Ovary (tissue), 9 donors: ENCODE results near the gene WDR37. TPM values are rescaled to one million over a fixed set of nuclear protein-coding genes. Genes with fewer than 3 reads are reported as not detected.
"Not testable (repeated sequence)": the region's sequence is repeated elsewhere in the genome, so short reads cannot be mapped to it uniquely, and the experiment has no call there.

Experiments
- DNase-seq, 5 donors: peaks; one replicate each; pipeline ENCODE4 v3.0.0-alpha.2; 2019 to 2020
- H3K27ac ChIP-seq, 2 donors: fragments of 200-600 bp; one replicate each; pipeline versions ENCODE4 v1.5.1 to v1.8.0; 2019 to 2022
- H3K27me3 ChIP-seq: fragments of 200-600 bp; one replicate; pipeline ENCODE4 v1.8.0; 2022
- H3K36me3 ChIP-seq: fragments of 200-600 bp; sonication (generic); one replicate; pipeline ENCODE4 v1.5.1; 2019
- H3K4me1 ChIP-seq: one replicate; pipeline ENCODE4 v1.8.1; 2013; ENCODE audit warnings: mild to moderate bottlenecking, moderate library complexity; ENCODE audit not compliant: insufficient read depth
- H3K4me3 ChIP-seq: fragments of 200-600 bp; sonication (generic); one replicate; pipeline ENCODE4 v1.5.1; 2017
- H3K9me3 ChIP-seq, 2 donors: fragments of 200-600 bp in 1 of 2; sonication (generic) in 1 of 2; one replicate each; pipeline versions ENCODE4 v1.5.1 to v1.8.1; 2013 to 2019; ENCODE audit warnings: mild to moderate bottlenecking in 1 of 2, moderate library complexity in 1 of 2
- EP300 ChIP-seq: sonication (generic); formaldehyde crosslinking; IDR thresholded peaks from one replicate; pipeline ENCODE4 v1.6.1; 2017; ENCODE audit warnings: antibody characterized with exemption
- POLR2A ChIP-seq: fragments of 450-650 bp; IDR thresholded peaks from one replicate; pipeline ENCODE4 v1.6.1; 2017; ENCODE audit warnings: antibody characterized with exemption, mild to moderate bottlenecking, moderate library complexity
- WGBS, 3 donors: extraction: QIAGEN DNeasy Blood & Tissue Kit in 1 of 3; methylation state at CpG; one replicate each; pipeline versions ENCODE4 v1.1.5 to v1.1.7; 2013 to 2017; 5-methylcytosine and 5-hydroxymethylcytosine counted together
- intact Hi-C, 4 donors: fragments of 100-400 bp; cut with DNase I; formaldehyde crosslinking; loops; one replicate each; pipeline versions ENCODE4 v1.11.0 to v1.15.1; 2022 to 2023
- polyA plus RNA-seq, 2 donors: library from polyadenylated mRNA; stranded (reverse); fragments of 200-250 nt in 1 of 2; fragments of 350-450 nt in 1 of 2; fragmentation: Illumina TruSeq in 1 of 2; extraction: RNeasy Lipid Tissue Mini Kit (QIAGEN cat#74804) in 1 of 2; gene quantifications; one replicate each; pipeline ENCODE4 v1.2.3, GENCODE V29; 2013 to 2014
- total RNA-seq, 7 donors: library from RNA; depleted of rRNA in 2 of 7; stranded (reverse); fragments of >200 nt in 2 of 7; fragmentation: NEBNext Ultra II Directional in 3 of 7; extraction: Animal tissue kit (Norgen Biotek cat#: 25700) in 3 of 7; gene quantifications; one replicate each; pipeline versions ENCODE4 v1.1.0 to v1.2.4, GENCODE V29; 2016 to 2023
- TF ChIP-seq, protein P1 (sequence below), 3 donors: fragments of 450-650 bp in 2 of 3; fragments of 200-600 bp in 1 of 3; IDR thresholded peaks; one replicate each; pipeline versions ENCODE4 v1.5.1 to v1.8.0; 2016 to 2022; ENCODE audit warnings: antibody characterized with exemption in 3 of 3, mild to moderate bottlenecking in 1 of 3
- donor health status: DM: no; HTN: no; CAD: no; lungs with moderate emphysema.
- donor health status: DM: no; HTN: no; CAD: no.
- donor health status: Bipolar disorder and iron deficiency.
- donor health status: DM: yes; HTN: yes; CAD: no.
- donor health status: DM: no; HTN: no; CAD: no.
- donor health status: DM: yes; HTN: yes; CAD: no.

Gene WDR37
- total and polyA plus RNA-seq, 9 donors, result 6.6 to 20.0 (median 14.8) TPM

GRCh38 chr10:1156616-1156886, 100.4 kb downstream of the WDR37 start:
- intact Hi-C loops, result no loop called here
- DNase-seq, result no peak
- WGBS, 3 donors, result 83 to 87% (median 85%) methylated on average over 8 of the region's 8 CpGs
- H3K27ac ChIP-seq, result no peak overlapping the region
- no peaks in the 10 kb centered on the region for H3K27me3 ChIP-seq
- no peak overlapping the region for H3K4me3 ChIP-seq
- H3K36me3 ChIP-seq, result no peaks in the 10 kb centered on the region
- TF ChIP-seq, protein P1, sequence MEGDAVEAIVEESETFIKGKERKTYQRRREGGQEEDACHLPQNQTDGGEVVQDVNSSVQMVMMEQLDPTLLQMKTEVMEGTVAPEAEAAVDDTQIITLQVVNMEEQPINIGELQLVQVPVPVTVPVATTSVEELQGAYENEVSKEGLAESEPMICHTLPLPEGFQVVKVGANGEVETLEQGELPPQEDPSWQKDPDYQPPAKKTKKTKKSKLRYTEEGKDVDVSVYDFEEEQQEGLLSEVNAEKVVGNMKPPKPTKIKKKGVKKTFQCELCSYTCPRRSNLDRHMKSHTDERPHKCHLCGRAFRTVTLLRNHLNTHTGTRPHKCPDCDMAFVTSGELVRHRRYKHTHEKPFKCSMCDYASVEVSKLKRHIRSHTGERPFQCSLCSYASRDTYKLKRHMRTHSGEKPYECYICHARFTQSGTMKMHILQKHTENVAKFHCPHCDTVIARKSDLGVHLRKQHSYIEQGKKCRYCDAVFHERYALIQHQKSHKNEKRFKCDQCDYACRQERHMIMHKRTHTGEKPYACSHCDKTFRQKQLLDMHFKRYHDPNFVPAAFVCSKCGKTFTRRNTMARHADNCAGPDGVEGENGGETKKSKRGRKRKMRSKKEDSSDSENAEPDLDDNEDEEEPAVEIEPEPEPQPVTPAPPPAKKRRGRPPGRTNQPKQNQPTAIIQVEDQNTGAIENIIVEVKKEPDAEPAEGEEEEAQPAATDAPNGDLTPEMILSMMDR (IDR thresholded peaks at IDR 0.05), result no peak
- TF ChIP-seq POLR2A (no peak), EP300 (no peak)
- no peaks in the 10 kb centered on the region for H3K9me3 ChIP-seq
- H3K4me1 ChIP-seq, result peaks cover 4% of the 10 kb centered on the region

DNA sequence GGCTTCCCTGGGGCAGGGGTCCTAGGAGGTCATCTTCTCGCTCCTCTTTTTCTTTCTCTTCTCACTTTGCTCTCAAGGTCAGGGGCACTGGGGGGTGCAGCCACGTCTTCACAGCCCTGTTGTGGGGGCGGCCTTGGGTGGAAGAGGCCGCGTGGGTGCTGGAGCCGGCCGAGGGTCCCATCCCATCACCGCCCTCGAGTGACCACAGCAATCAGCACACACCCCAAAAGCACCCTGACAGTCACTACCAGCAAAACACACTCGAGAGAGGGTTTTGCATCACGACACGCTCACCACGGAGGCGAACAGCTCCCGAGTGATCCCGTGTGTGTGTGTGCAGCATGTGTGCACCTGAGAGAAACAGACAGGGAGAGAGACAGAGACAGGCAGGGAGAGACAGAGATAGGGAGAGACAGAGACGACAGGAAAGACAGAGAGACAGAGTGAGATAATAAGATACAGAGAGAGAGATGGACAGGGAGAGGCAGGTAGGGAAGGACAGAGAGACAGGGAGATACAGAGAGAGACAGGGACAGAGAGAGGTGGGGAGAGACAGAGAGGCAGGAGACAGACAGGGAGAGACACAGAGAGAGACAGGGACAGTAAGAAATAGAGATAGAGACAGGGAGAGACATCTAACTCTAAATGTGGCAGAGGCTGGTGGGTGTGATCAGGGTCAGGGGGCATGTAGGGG, 100.9 kb downstream of the WDR37 start:
- no peaks in the 10 kb centered on the region for H3K9me3 ChIP-seq
- no peak for DNase-seq
- H3K27ac ChIP-seq, result no peak overlapping the region
- no peak for TF ChIP-seq EP300
- TF ChIP-seq, protein P1 (IDR thresholded peaks at IDR 0.05), result no peak
- TF ChIP-seq POLR2A, result no peak
- 70 to 84% (median 72%) methylated on average over 17 of the region's 17 CpGs for WGBS, 3 donors
- intact Hi-C loops, result no loop called here
- H3K27me3 ChIP-seq, result no peaks in the 10 kb centered on the region
- no peaks in the 10 kb centered on the region for H3K36me3 ChIP-seq
- peaks cover 4% of the 10 kb centered on the region for H3K4me1 ChIP-seq
- H3K4me3 ChIP-seq, result no peak overlapping the region

- Histone ChIP-seq H3K36me3 (no peaks in the 10 kb centered on the region), H3K27me3 (no peaks in the 10 kb centered on the region), H3K4me3 (no peak overlapping the region), H3K27ac (no peak overlapping the region), H3K9me3 (no peaks in the 10 kb centered on the region), H3K4me1 (peaks cover 4% of the 10 kb centered on the region)
- intact Hi-C loops, result no loop called here
- 85 to 91% (median 86%) methylated on average over 4 of the region's 4 CpGs for WGBS, 3 donors
- TF ChIP-seq, protein P1 (IDR thresholded peaks at IDR 0.05), result no peak
- TF ChIP-seq EP300 (no peak), POLR2A (no peak)
- no peak for DNase-seq
Measured at GRCh38 chr10:1157615-1157933, 101.4 kb downstream of the WDR37 start.

DNA sequence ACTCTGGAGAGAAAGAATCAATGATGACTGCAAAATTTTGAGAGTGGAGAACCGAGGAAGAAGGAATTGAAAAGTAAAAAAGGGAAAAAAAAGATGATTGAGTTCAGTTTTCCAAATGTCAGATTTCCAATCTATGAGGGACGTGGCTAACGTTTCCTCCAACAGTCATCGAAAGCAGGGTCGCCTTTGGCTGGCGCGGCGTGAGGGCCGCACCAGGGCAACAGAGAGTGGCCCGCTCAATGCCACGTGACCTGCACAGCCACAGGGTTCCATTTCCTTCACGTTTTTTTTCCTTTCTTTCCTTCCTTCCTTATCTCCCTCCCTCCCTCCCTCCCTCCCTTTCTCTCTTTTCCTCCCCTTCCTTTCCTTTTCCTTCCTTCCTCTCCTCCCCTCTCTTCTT, 101.9 kb downstream of the WDR37 start:
- Histone ChIP-seq H3K4me3 (no peak overlapping the region), H3K36me3 (no peaks in the 10 kb centered on the region), H3K27me3 (no peaks in the 10 kb centered on the region), H3K4me1 (peaks cover 4% of the 10 kb centered on the region), H3K27ac (no peak overlapping the region), H3K9me3 (no peaks in the 10 kb centered on the region)
- DNase-seq, result no peak
- TF ChIP-seq, protein P1 (IDR thresholded peaks at IDR 0.05), result no peak
- TF ChIP-seq POLR2A, result no peak
- TF ChIP-seq EP300, result no peak
- 86 to 92% (median 92%) methylated on average over 12 of the region's 12 CpGs for WGBS, 3 donors
- intact Hi-C loops, result no loop called here

- 92 to 96% (median 95%) methylated on average over 10 of the region's 10 CpGs for WGBS, 3 donors
- DNase-seq, H3K9me3 ChIP-seq, H3K36me3 ChIP-seq, H3K4me1 ChIP-seq, H3K27me3 ChIP-seq, intact Hi-C loops, H3K27ac ChIP-seq, H3K4me3 ChIP-seq: not testable (repeated sequence)
Measured at GRCh38 chr10:1158536-1158935, 102.4 kb downstream of the WDR37 start.
